Endometrial microvascular endothelial cells (primary cell): ENCODE measurements around the gene LTF. TPM values are rescaled to one million over a fixed set of nuclear protein-coding genes. Genes with fewer than 3 reads are reported as not detected.

Experiments used
- total RNA-seq: library from RNA; depleted of rRNA; stranded (reverse); fragments of >200 nt; gene quantifications from one replicate; pipeline ENCODE4 v1.2.3, GENCODE V29; 2015; ENCODE audit errors: inconsistent ontology term

Gene LTF
- total RNA-seq, 1 donor from 2014 or later, result 0.65 TPM

Other genes with a start within 250 kb of the LTF start
- gene CCR3, start 222.4 kb downstream of the LTF start, total RNA-seq, result not detected
- gene CCR2, start 110.8 kb downstream of the LTF start, total RNA-seq, result not detected
- not detected for gene CCR5, start 94.0 kb downstream of the LTF start, total RNA-seq
- gene CCRL2, start 57.6 kb downstream of the LTF start, total RNA-seq, result 14.6 TPM
- not detected for gene RTP3, start 33.1 kb upstream of the LTF start, total RNA-seq
- gene LRRC2, start 101.4 kb upstream of the LTF start, total RNA-seq, result 0.37 TPM
- not detected for gene FAM240A, start 147.6 kb upstream of the LTF start, total RNA-seq
- gene ALS2CL, start 228.8 kb upstream of the LTF start, total RNA-seq, result 6.8 TPM
- gene TMIE, start 236.5 kb upstream of the LTF start, total RNA-seq, result not detected